ENCODE results near the gene KRTAP10-1. TPM values are rescaled to one million over a fixed set of nuclear protein-coding genes. Genes with fewer than 3 reads are reported as not detected.
"Not testable (repeated sequence)": the region's sequence is repeated elsewhere in the genome, so short reads cannot be mapped to it uniquely, and the experiment has no call there.

The KRTAP10-1 gene
- total RNA-seq, 2 donors from 2014 or later = not detected

GRCh38 chr21:44582055-44582454 is 42.1 kb upstream of the KRTAP10-1 start:
- ATAC-seq (ENCODE audit: insufficient number of reproducible peaks, low FRiP score, low read depth) (no peak), DNase-seq (ENCODE audit: low spot score) (no peak)
- Histone ChIP-seq H3K27me3 (replicated peaks; ENCODE audit: insufficient read depth) (no peaks in the 10 kb centered on the region), H3K4me1 (ENCODE audit: control insufficient read depth in 1 of 2, low read depth in 2 of 2) (no peaks in the 10 kb centered on the region), H3K27ac (no peak overlapping the region), H3K36me3 (no peaks in the 10 kb centered on the region), H3K4me3 (no peak overlapping the region), H3K9me3 (peaks cover 7% of the 10 kb centered on the region)
- TF ChIP-seq, protein P1, sequence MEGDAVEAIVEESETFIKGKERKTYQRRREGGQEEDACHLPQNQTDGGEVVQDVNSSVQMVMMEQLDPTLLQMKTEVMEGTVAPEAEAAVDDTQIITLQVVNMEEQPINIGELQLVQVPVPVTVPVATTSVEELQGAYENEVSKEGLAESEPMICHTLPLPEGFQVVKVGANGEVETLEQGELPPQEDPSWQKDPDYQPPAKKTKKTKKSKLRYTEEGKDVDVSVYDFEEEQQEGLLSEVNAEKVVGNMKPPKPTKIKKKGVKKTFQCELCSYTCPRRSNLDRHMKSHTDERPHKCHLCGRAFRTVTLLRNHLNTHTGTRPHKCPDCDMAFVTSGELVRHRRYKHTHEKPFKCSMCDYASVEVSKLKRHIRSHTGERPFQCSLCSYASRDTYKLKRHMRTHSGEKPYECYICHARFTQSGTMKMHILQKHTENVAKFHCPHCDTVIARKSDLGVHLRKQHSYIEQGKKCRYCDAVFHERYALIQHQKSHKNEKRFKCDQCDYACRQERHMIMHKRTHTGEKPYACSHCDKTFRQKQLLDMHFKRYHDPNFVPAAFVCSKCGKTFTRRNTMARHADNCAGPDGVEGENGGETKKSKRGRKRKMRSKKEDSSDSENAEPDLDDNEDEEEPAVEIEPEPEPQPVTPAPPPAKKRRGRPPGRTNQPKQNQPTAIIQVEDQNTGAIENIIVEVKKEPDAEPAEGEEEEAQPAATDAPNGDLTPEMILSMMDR (IDR thresholded peaks at IDR 0.05) = no peak

DNA sequence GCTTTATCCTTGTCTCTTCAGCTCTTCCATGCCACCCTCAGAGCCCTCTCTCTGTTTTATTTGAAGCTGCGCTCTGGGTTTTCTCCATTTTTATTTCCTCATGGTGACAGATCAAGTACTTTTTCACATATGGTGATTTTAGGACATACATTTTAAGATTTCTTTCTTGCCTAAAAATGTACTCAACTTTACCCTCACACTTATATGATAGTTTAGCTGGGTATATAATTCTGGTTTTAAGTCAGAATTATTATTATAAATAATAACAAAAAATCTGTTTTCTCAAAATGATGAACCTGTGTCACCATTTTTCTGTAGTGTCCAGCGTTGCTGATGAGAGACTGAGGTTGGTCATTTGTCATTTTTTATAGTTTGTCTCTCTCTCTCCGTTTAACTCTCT is 41.2 kb upstream of the KRTAP10-1 start:
- no peak for DNase-seq (ENCODE audit: low spot score)
- Histone ChIP-seq H3K9me3 (peaks cover 13% of the 10 kb centered on the region), H3K4me3 (no peak overlapping the region), H3K27ac (no peak overlapping the region), H3K27me3 (replicated peaks; ENCODE audit: insufficient read depth) (no peaks in the 10 kb centered on the region), H3K36me3 (no peaks in the 10 kb centered on the region), H3K4me1 (ENCODE audit: control insufficient read depth in 1 of 2, low read depth in 2 of 2) (no peaks in the 10 kb centered on the region)
- TF ChIP-seq, protein P1 (IDR thresholded peaks at IDR 0.05) = no peak
- no peak for ATAC-seq (ENCODE audit: insufficient number of reproducible peaks, low FRiP score, low read depth)

GRCh38 chr21:44580231-44580821 is 40.3 kb upstream of the KRTAP10-1 start, which contains the start of gene KRTAP10-5:
Gene KRTAP10-5, minus strand, starts transcription at chr21:44580604. Its CDS starts 26 bp downstream, at chr21:44580578.
- H3K27me3 ChIP-seq (replicated peaks; ENCODE audit: insufficient read depth); ATAC-seq (ENCODE audit: insufficient number of reproducible peaks, low FRiP score, low read depth); H3K36me3 ChIP-seq; H3K27ac ChIP-seq; H3K4me3 ChIP-seq; DNase-seq (ENCODE audit: low spot score); H3K4me1 ChIP-seq (ENCODE audit: control insufficient read depth in 1 of 2, low read depth in 2 of 2): not testable (repeated sequence)
- peaks cover 13% of the 10 kb centered on the region for H3K9me3 ChIP-seq

GRCh38 chr21:44579833-44580144 is 39.8 kb upstream of the KRTAP10-1 start:
- no peak for DNase-seq (ENCODE audit: low spot score)
- Histone ChIP-seq H3K27me3 (replicated peaks; ENCODE audit: insufficient read depth) (no peaks in the 10 kb centered on the region), H3K27ac (no peak overlapping the region), H3K4me3 (no peak overlapping the region), H3K36me3 (no peaks in the 10 kb centered on the region), H3K9me3 (peaks cover 13% of the 10 kb centered on the region), H3K4me1 (ENCODE audit: control insufficient read depth in 1 of 2, low read depth in 2 of 2) (no peaks in the 10 kb centered on the region)
- ATAC-seq (ENCODE audit: insufficient number of reproducible peaks, low FRiP score, low read depth) = no peak
- TF ChIP-seq, protein P1 (IDR thresholded peaks at IDR 0.05) = no peak

- peaks cover 13% of the 10 kb centered on the region for H3K9me3 ChIP-seq
- DNase-seq (ENCODE audit: low spot score) = no peak
- H3K4me1 ChIP-seq (ENCODE audit: control insufficient read depth in 1 of 2, low read depth in 2 of 2) = no peaks in the 10 kb centered on the region
Observed at GRCh38 chr21:44579056-44579832, 39.2 kb upstream of the KRTAP10-1 start.

More at GRCh38 chr21:44579056-44579832, 39.2 kb upstream of the KRTAP10-1 start:
- Histone ChIP-seq H3K27ac (no peak overlapping the region), H3K27me3 (replicated peaks; ENCODE audit: insufficient read depth) (no peaks in the 10 kb centered on the region), H3K36me3 (no peaks in the 10 kb centered on the region), H3K4me3 (no peak overlapping the region)
- ATAC-seq (ENCODE audit: insufficient number of reproducible peaks, low FRiP score, low read depth) = no peak
- TF ChIP-seq, protein P1 (IDR thresholded peaks at IDR 0.05) = no peak

Data from thoracic aorta (tissue), 2 donors.